Psoas muscle (tissue), 8 donors: ENCODE results near the gene TM2D1. TPM values are rescaled to one million over a fixed set of nuclear protein-coding genes. Genes with fewer than 3 reads are reported as not detected.

ENCODE experiments used
- ATAC-seq, 4 donors: fragments of 200-7000 bp; cut with Tn5 transposase; one replicate each; pipeline ENCODE4 v1.9.1; 2020; ENCODE audit warnings: moderate library complexity in 3 of 4, mild to moderate bottlenecking in 2 of 4
- DNase-seq, 2 donors: peaks; one replicate each; pipeline ENCODE4 v3.0.0-alpha.2; 2020
- H3K27ac ChIP-seq: fragments of 200-600 bp; one replicate; pipeline ENCODE4 v1.8.0; 2022
- H3K27me3 ChIP-seq, 3 donors: fragments of 200-600 bp in 1 of 3; one replicate each; pipeline versions ENCODE4 v1.6.1 to v1.8.0; 2013 to 2022; ENCODE audit warnings: low read length in 2 of 3, mild to moderate bottlenecking in 2 of 3, moderate library complexity in 1 of 3; ENCODE audit not compliant: insufficient read depth in 3 of 3
- H3K36me3 ChIP-seq, 2 donors: fragments of 200-600 bp in 1 of 2; one replicate each; pipeline versions ENCODE4 v1.6.1 to v1.8.0; 2013 to 2022; ENCODE audit warnings: low read depth in 1 of 2, mild to moderate bottlenecking in 1 of 2, moderate library complexity in 1 of 2; ENCODE audit not compliant: insufficient read depth in 1 of 2
- H3K4me1 ChIP-seq: fragments of 200-600 bp; one replicate; pipeline ENCODE4 v1.8.0; 2022
- H3K4me3 ChIP-seq: fragments of 200-600 bp; one replicate; pipeline ENCODE4 v1.8.0; 2022; ENCODE audit warnings: mild to moderate bottlenecking
- H3K9me3 ChIP-seq: fragments of 200-600 bp; one replicate; pipeline ENCODE4 v1.8.0; 2022
- WGBS, 3 donors: extraction: QIAGEN DNeasy Blood & Tissue Kit; methylation state at CpG; one replicate each; pipeline versions ENCODE4 v1.1.6 to v1.1.7; 2013; 5-methylcytosine and 5-hydroxymethylcytosine counted together
- intact Hi-C, 2 donors: fragments of 100-400 bp; cut with DNase I; formaldehyde crosslinking; loops; one replicate each; pipeline versions ENCODE4 v1.11.0 to v1.14.2; 2022
- polyA plus RNA-seq, 3 donors: library from polyadenylated mRNA; stranded (reverse); fragments of 200-250 nt; gene quantifications; one replicate each; pipeline ENCODE4 v1.2.3, GENCODE V29; 2013
- total RNA-seq, 4 donors: library from RNA; stranded (reverse); fragmentation: NEBNext Ultra II Directional in 2 of 4; extraction: Animal tissue kit (Norgen Biotek cat#: 25700) in 2 of 4; gene quantifications; one replicate each; pipeline versions ENCODE4 v1.2.1 to v1.2.4, GENCODE V29; 2021 to 2023
- TF ChIP-seq, protein P1 (sequence below): fragments of 200-600 bp; IDR thresholded peaks from one replicate; pipeline ENCODE4 v1.8.0; 2022; ENCODE audit warnings: antibody characterized with exemption
- donor health status: healthy with polysubstance abuse.
- donor health status: DM: no; HTN: no; CAD: no; lungs with moderate emphysema.
- donor health status: Bipolar disorder and iron deficiency.
- donor health status: healthy.
- donor health status: DM: yes; HTN: yes; CAD: no.
- donor health status: DM: no; HTN: no; CAD: no.
- donor health status: DM: no; HTN: no; CAD: no.
- donor health status: DM: yes; HTN: yes; CAD: no.

Gene TM2D1
- total and polyA plus RNA-seq, 7 donors = 29.5 to 52.9 (median 32.8) TPM

- 76 to 88% (median 88%) methylated on average over 2 of the region's 2 CpGs for WGBS, 3 donors
- intact Hi-C loops = no loop called here
- ATAC-seq = no peak
- TF ChIP-seq, protein P1, sequence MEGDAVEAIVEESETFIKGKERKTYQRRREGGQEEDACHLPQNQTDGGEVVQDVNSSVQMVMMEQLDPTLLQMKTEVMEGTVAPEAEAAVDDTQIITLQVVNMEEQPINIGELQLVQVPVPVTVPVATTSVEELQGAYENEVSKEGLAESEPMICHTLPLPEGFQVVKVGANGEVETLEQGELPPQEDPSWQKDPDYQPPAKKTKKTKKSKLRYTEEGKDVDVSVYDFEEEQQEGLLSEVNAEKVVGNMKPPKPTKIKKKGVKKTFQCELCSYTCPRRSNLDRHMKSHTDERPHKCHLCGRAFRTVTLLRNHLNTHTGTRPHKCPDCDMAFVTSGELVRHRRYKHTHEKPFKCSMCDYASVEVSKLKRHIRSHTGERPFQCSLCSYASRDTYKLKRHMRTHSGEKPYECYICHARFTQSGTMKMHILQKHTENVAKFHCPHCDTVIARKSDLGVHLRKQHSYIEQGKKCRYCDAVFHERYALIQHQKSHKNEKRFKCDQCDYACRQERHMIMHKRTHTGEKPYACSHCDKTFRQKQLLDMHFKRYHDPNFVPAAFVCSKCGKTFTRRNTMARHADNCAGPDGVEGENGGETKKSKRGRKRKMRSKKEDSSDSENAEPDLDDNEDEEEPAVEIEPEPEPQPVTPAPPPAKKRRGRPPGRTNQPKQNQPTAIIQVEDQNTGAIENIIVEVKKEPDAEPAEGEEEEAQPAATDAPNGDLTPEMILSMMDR = no peak
- Histone ChIP-seq H3K9me3 (no peaks in the 10 kb centered on the region), H3K4me3 (no peak overlapping the region), H3K36me3 (peaks cover 0 to 6% of the 10 kb centered on the region in 2 donors), H3K4me1 (no peaks in the 10 kb centered on the region), H3K27ac (no peak overlapping the region), H3K27me3 (no peaks in the 10 kb centered on the region)
- no peak for DNase-seq
Measured at GRCh38 chr1:61670445-61670844, 54.5 kb downstream of the TM2D1 start.

- Histone ChIP-seq H3K9me3 (no peaks in the 10 kb centered on the region), H3K4me1 (no peaks in the 10 kb centered on the region), H3K36me3 (peaks cover 0 to 6% of the 10 kb centered on the region in 2 donors), H3K4me3 (no peak overlapping the region), H3K27ac (no peak overlapping the region), H3K27me3 (no peaks in the 10 kb centered on the region)
- 86 to 92% (median 88%) methylated on average over 4 of the region's 4 CpGs for WGBS, 3 donors
- TF ChIP-seq, protein P1 = no peak
- no peak for ATAC-seq
- intact Hi-C loops = no loop called here
- no peak for DNase-seq
Measured at GRCh38 chr1:61670016-61670415, 54.9 kb downstream of the TM2D1 start.

- TF ChIP-seq, protein P1 = no peak
- WGBS, 3 donors = 64 to 78% (median 76%) methylated on average over 2 of the region's 2 CpGs
- ATAC-seq = no peak
- intact Hi-C loops = no loop called here
- H3K27me3 ChIP-seq = no peaks in the 10 kb centered on the region
- no peak for DNase-seq
- no peak overlapping the region for H3K4me3 ChIP-seq
- H3K9me3 ChIP-seq = no peaks in the 10 kb centered on the region
- no peak overlapping the region for H3K27ac ChIP-seq
- H3K4me1 ChIP-seq = no peaks in the 10 kb centered on the region
- H3K36me3 ChIP-seq = no peaks in the 10 kb centered on the region
Measured at GRCh38 chr1:61659061-61659460, 65.9 kb downstream of the TM2D1 start.

DNA sequence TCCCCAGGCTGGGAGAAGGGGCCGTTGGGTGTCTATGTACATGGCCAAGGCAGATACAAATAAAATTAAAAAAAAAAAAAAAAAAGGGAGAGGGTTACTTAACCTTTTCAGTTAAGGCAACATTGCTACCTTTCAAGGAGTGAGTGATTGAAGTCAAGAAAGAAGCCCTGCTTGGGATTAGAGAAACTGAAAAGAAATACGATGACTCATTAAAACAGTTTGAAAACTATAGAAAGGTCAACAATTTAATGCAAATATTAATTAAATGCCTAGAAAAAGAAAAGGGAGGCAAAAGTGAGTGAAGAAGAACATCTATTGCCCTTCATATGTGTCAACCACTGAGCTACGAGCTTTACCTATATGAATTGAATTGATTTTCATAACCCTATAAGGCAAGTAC lies 69.5 kb downstream of the TM2D1 start:
- DNase-seq (no peak), ATAC-seq (no peak)
- H3K36me3 ChIP-seq = no peaks in the 10 kb centered on the region
- H3K9me3 ChIP-seq = no peaks in the 10 kb centered on the region
- 91 to 97% (median 93%) methylated on average over 3 of the region's 3 CpGs for WGBS, 3 donors
- TF ChIP-seq, protein P1 = no peak
- H3K4me1 ChIP-seq = no peaks in the 10 kb centered on the region
- H3K27me3 ChIP-seq = no peaks in the 10 kb centered on the region
- intact Hi-C loops = no loop called here
- no peak overlapping the region for H3K4me3 ChIP-seq
- no peak overlapping the region for H3K27ac ChIP-seq

DNA sequence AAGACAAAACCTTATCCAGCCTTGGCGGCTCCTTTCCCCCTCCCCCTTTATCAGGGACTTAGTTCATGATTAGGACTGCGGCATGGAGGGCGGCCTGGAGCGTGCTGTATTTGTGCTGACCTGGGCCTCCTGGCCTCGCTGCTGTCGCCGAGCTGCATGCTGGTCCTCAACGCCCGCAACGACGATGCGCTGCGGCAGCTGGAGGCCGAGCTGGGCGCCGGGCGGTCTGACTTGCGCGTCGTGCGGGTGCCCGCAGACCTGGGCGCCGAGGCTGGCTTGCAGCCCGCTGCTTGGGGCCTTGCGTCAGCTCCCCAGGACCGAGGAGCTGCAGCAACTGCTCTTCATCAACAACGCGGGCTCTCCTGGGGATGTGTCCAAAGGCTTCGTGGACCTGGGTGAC lies 70.9 kb downstream of the TM2D1 start:
- intact Hi-C loops = no loop called here
- H3K27ac ChIP-seq = no peak overlapping the region
- TF ChIP-seq, protein P1 = no peak
- no peaks in the 10 kb centered on the region for H3K36me3 ChIP-seq
- peak in 1 of 2 donors; percentile 47 for DNase-seq
- no peak overlapping the region for H3K4me3 ChIP-seq
- no peaks in the 10 kb centered on the region for H3K4me1 ChIP-seq
- 93 to 95% (median 94%) methylated on average over 29 to 30 of the region's 30 CpGs for WGBS, 3 donors
- H3K9me3 ChIP-seq = no peaks in the 10 kb centered on the region
- no peak for ATAC-seq
- no peaks in the 10 kb centered on the region for H3K27me3 ChIP-seq
